Transverse colon (tissue), 4 donors: ENCODE measurements around the gene NUP62.

ENCODE experiments used
- POLR2A ChIP-seq: fragments of 450-650 bp; IDR thresholded peaks from one replicate; pipeline ENCODE4 v1.6.1; 2016; ENCODE audit warnings: antibody characterized with exemption, mild to moderate bottlenecking, moderate library complexity
- POLR2AphosphoS5 ChIP-seq, 3 donors: sonication (generic); formaldehyde crosslinking; IDR thresholded peaks; one replicate each; pipeline ENCODE4 v1.6.1; 2016; ENCODE audit warnings: antibody characterized with exemption in 3 of 3
- TF ChIP-seq, protein P1 (sequence below), 5 experiments: fragments of 200-600 bp in 3 of 5; fragments of 450-650 bp in 2 of 5; sonication (generic) in 3 of 5; IDR thresholded peaks; 1 replicate in 2 of 5; 2 replicates in 3 of 5; pipeline ENCODE4 v1.5.1; 2016 to 2017; ENCODE audit warnings: antibody characterized with exemption in 5 of 5, inconsistent platforms in 3 of 5, mild to moderate bottlenecking in 2 of 5, moderate library complexity in 1 of 5

DNA sequence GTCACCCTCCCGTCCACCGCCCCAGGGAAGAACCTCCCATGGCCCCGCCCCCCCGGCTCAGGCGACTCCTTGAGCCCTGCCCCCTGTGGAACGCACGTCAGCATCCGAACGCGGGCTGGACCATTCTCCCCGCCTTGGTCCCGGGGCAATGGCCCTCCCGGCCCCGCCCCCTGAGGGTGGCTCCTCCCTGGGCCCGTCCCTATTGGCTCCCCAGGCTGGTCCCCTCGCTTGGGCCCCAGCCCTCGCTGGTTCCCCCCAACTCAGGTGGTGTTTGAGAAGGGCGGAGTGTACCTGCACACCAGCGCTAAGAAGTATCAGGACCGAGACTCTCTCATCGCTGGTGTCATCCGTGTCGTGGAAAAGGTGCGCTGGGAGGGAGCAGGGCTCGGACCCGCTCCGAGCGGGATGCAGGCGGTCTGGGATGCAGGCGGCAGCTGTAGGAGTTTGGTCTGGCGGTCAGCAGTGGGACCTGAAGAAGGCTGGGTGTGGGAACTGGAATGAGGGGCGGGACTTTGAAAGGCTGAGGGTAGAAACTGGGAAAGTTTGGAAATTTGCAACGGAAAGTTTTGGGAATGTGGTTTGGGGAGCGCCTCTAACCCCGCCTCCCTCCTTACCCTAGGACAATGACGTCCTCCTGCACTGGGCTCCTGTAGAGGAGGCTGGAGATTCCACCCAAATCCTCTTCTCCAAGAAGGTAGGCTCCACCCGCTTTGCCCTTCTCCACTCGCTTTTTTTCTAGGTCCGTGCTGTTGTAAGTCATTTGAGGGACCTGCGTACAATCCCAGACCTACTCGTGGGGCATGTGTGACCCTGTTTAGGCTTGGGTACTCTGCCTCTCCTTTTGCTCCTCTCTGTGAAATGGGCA, 51.2 kb downstream of the NUP62 start:
- TF ChIP-seq POLR2A = peak; percentile 5
- TF ChIP-seq, protein P1, sequence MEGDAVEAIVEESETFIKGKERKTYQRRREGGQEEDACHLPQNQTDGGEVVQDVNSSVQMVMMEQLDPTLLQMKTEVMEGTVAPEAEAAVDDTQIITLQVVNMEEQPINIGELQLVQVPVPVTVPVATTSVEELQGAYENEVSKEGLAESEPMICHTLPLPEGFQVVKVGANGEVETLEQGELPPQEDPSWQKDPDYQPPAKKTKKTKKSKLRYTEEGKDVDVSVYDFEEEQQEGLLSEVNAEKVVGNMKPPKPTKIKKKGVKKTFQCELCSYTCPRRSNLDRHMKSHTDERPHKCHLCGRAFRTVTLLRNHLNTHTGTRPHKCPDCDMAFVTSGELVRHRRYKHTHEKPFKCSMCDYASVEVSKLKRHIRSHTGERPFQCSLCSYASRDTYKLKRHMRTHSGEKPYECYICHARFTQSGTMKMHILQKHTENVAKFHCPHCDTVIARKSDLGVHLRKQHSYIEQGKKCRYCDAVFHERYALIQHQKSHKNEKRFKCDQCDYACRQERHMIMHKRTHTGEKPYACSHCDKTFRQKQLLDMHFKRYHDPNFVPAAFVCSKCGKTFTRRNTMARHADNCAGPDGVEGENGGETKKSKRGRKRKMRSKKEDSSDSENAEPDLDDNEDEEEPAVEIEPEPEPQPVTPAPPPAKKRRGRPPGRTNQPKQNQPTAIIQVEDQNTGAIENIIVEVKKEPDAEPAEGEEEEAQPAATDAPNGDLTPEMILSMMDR (IDR thresholded peaks at IDR 0.05) = no peak
- no peak for TF ChIP-seq POLR2AphosphoS5 (IDR thresholded peaks at IDR 0.05)
